Measurements from ENCODE around the gene RAB11B.
"Not testable (repeated sequence)": the region's sequence is repeated elsewhere in the genome, so short reads cannot be mapped to it uniquely, and the experiment has no call there.

RAB11B gene

DNA sequence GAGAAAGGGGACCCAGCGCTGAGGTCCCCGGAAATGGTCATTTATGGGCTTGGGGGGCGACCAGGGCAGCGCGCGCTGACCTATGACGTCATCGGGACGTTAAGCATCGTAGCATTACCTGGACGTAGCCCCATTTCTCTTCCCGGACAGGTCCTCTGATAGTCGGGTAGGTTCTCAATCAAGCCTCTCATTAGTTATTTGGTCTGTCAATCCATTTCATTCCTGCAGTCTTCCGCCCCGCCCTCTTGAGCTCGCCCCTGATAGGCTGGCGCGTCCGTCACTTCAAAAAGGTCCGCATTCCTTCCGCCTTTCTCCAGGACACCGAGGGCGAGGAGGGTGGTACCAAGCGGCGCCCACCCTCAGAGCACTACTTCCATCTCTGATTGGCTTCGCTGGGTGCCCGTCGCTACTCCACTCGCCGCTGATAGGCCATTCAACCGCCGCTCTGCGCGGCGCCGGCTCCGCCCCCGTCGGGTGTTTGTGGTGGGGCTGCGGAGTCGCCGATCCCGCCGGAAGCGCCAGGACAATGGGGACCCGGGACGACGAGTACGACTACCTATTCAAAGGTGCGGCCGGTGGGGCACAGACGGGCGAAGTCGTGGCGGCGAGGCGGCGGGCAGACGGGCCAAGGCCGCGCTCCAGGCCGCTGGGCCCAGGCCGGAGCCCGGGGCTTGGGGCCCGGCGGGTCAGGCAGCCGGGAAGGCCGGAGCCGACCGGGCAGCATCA, at the start of gene RAB11B:
TSS of gene RAB11B (plus strand) at position 470 of the 726 bp plus-strand sequence. CDS start at position 527, 57 bp downstream.
- H3K4me1 ChIP-seq (ENCODE audit: control insufficient read depth, insufficient read depth, low read length): peaks cover 11% of the 10 kb centered on the region
- peaks cover 12% of the 10 kb centered on the region; the same call in 1 of the 2 replicates for H3K9me3 ChIP-seq (ENCODE audit: control insufficient read depth, insufficient read depth, low read depth, low read length)
- peak within 1 kb of the TSS; percentile 99 for H3K27ac ChIP-seq (ENCODE audit: low read depth, low read length)
- no peaks in the 10 kb centered on the region for H3K27me3 ChIP-seq (ENCODE audit: control insufficient read depth, insufficient read depth, low read length)
- peak within 1 kb of the TSS; percentile 100 for H3K9ac ChIP-seq (ENCODE audit: low read length)
- H3K4me3 ChIP-seq (ENCODE audit: low read depth, low read length): peak within 1 kb of the TSS; percentile 89
- peaks cover 3% of the 10 kb centered on the region; the same call in 1 of the 2 replicates for H3K36me3 ChIP-seq (ENCODE audit: control insufficient read depth, insufficient read depth, low read length)

DNA sequence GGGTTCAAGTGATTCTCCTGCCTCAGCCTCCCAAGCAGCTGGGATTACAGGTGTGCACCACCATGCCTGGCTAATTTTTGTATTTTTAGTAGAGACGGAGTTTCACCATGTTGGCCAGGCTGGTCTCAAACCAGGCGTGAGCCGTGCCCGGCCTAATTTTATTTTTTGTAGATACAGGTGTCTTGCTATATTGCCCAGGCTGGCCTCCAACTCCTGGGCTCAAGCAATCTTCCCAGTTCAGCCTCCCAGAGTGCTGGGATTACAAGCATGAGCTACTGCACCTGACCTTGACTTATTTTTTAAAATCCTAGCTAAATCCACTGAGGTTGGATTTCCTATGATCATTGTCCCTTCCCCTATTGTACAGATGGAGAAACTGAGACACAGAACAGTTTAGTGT, 48.7 kb upstream of the RAB11B start:
- peaks cover 14% of the 10 kb centered on the region; the same call in 1 of the 2 replicates for H3K4me1 ChIP-seq (ENCODE audit: control insufficient read depth, insufficient read depth, low read length)
- not testable (repeated sequence) for H3K4me3 ChIP-seq (ENCODE audit: low read depth, low read length); H3K27ac ChIP-seq (ENCODE audit: low read depth, low read length); H3K36me3 ChIP-seq (ENCODE audit: control insufficient read depth, insufficient read depth, low read length); H3K9ac ChIP-seq (ENCODE audit: low read length); H3K9me3 ChIP-seq (ENCODE audit: control insufficient read depth, insufficient read depth, low read depth, low read length)
- peaks cover 17% of the 10 kb centered on the region for H3K27me3 ChIP-seq (ENCODE audit: control insufficient read depth, insufficient read depth, low read length)

DNA sequence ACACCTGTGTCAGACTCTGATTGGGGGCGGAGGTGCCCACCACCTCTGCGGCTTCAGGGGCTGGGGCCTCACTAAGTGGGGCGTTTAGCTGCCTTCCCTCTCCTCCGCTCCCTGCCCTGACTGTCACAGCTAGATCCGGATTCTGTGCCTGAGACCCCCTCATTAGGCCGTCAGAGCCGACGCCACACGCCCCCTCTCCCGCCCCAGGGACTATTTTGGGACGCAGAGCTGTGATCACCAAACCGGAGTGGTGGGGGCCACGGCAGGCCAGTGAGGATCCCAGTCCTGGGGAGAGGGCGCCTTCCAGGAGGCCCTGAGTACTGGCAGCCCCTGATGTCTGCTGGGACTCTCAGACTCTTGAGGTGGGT, 47.9 kb upstream of the RAB11B start:
- Histone ChIP-seq H3K4me3 (ENCODE audit: low read depth, low read length) (peak overlapping the region; percentile 78), H3K9ac (ENCODE audit: low read length) (peak overlapping the region; percentile 15), H3K4me1 (ENCODE audit: control insufficient read depth, insufficient read depth, low read length) (peaks cover 14% of the 10 kb centered on the region; the same call in 1 of the 2 replicates), H3K27ac (ENCODE audit: low read depth, low read length) (no peak overlapping the region), H3K27me3 (ENCODE audit: control insufficient read depth, insufficient read depth, low read length) (peaks cover 14% of the 10 kb centered on the region), H3K36me3 (ENCODE audit: control insufficient read depth, insufficient read depth, low read length) (no peaks in the 10 kb centered on the region), H3K9me3 (ENCODE audit: control insufficient read depth, insufficient read depth, low read depth, low read length) (no peaks in the 10 kb centered on the region)

DNA sequence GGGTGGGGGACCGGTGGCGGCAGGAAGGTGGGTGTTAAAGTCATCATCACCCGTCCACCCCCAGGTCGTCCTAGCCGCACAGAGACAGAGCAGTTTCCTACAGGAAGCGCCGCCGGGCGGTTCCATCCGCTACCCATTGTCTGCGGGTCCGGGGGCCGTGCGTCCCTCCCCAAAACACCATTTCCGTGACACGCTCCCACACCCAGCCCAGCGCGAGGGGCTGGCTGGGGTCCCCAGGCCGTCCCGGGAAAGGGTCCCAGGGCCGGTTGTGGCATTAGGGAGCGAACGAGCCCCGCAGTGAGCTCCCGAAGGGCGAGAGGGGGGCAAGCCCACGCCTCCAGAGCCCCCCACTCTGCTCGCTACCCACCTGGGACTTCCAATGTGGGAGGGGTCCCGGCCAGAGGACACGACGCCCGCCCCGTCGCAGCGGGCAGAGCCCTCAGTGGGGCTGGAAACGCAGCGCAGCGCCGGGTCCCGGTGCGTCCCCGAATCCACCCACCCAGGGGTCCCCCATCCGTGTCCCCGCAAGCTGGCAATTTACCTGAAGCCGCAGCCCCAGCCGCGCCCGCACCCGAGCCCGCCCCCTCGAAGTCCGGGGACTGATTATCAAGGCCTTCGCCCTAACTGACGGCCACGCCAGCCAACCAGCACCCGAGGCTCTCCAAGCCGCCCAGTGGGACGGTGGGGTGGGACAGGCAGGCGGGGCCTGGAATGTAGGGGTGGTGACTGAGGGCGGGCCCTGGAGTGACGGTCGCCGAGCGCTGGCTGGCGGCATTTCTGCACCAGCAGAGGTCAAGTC, 47.3 kb upstream of the RAB11B start, which contains the start of gene KANK3:
TSS of gene KANK3 (minus strand) at position 579 of the 799 bp plus-strand sequence. CDS start 5,434 bp downstream, outside the sequence.
- peaks cover 10% of the 10 kb centered on the region for H3K27me3 ChIP-seq (ENCODE audit: control insufficient read depth, insufficient read depth, low read length)
- peaks cover 14% of the 10 kb centered on the region; the same call in 1 of the 2 replicates for H3K4me1 ChIP-seq (ENCODE audit: control insufficient read depth, insufficient read depth, low read length)
- peak within 1 kb of the TSS; percentile 49 for H3K9ac ChIP-seq (ENCODE audit: low read length)
- H3K36me3 ChIP-seq (ENCODE audit: control insufficient read depth, insufficient read depth, low read length): no peaks in the 10 kb centered on the region
- H3K9me3 ChIP-seq (ENCODE audit: control insufficient read depth, insufficient read depth, low read depth, low read length): no peaks in the 10 kb centered on the region
- no peak within 1 kb of the TSS for H3K27ac ChIP-seq (ENCODE audit: low read depth, low read length)
- peak within 1 kb of the TSS; percentile 78 for H3K4me3 ChIP-seq (ENCODE audit: low read depth, low read length)

DNA sequence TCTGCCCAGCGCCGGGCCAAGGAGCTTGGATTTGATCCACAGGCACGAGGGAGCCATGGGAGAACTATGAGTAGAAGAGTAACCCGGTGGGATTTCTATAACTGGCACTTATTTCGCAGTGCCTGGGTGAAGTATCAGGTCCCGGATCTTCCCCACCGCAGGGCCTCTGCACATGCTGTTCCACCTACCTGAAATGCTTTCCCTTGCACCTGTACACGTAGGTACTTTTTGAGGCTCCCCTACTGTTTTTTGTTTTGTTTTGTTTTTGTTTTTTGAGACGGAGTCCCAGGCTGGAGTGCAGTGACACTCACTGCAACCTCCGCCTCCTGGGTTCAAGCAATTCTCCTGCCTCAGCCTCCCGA, 46.7 kb upstream of the RAB11B start:
- Histone ChIP-seq H3K4me1 (ENCODE audit: control insufficient read depth, insufficient read depth, low read length) (peaks cover 14% of the 10 kb centered on the region; the same call in 1 of the 2 replicates), H3K9ac (ENCODE audit: low read length) (no peak overlapping the region), H3K4me3 (ENCODE audit: low read depth, low read length) (peak overlapping the region; percentile 78; the same call in 1 of the 2 replicates)

DNA sequence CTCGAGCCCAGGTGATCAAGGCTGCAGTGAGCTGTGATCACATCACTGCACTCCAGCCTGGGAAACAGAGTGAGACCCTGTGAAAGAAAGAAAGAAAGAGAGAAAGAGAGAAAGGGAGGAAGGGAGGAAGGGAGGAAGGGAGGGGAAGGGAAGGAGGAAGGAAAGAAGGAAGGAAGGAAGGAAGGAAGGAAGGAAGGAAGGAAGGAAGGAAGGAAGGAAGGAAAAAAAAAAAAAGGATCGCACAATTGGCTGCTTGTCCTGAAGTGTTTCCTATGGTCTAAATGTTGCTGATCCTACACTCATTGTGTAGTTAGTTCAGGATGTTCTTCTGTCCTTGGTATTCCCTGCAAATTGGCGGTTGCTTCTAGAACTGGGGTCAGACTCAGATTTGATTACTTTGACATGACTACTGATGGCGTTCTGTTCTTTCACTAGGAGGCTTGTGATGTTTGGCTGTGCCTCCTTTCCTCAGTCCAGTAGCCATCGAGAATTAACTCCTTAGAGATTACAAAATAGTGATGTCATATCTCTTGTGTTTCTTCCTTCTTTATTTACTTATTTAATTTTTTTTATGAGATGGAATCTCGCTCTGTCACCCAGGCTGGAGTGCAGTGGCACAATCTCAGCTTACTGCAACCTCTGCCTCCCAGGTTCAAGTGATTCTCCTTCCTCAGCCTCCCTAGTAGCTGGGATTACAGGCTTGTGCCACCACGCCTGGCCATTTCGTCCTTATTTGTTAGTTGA, 40.4 kb upstream of the RAB11B start:
- H3K4me1 ChIP-seq (ENCODE audit: control insufficient read depth, insufficient read depth, low read length); H3K9ac ChIP-seq (ENCODE audit: low read length); H3K36me3 ChIP-seq (ENCODE audit: control insufficient read depth, insufficient read depth, low read length): not testable (repeated sequence)

More for the DNA sequence above, 46.7 kb upstream of the RAB11B start:
- Histone ChIP-seq H3K9me3 (ENCODE audit: control insufficient read depth, insufficient read depth, low read depth, low read length) (no peaks in the 10 kb centered on the region), H3K27me3 (ENCODE audit: control insufficient read depth, insufficient read depth, low read length) (peaks cover 10% of the 10 kb centered on the region), H3K27ac (ENCODE audit: low read depth, low read length) (no peak overlapping the region), H3K36me3 (ENCODE audit: control insufficient read depth, insufficient read depth, low read length) (no peaks in the 10 kb centered on the region)

DNA sequence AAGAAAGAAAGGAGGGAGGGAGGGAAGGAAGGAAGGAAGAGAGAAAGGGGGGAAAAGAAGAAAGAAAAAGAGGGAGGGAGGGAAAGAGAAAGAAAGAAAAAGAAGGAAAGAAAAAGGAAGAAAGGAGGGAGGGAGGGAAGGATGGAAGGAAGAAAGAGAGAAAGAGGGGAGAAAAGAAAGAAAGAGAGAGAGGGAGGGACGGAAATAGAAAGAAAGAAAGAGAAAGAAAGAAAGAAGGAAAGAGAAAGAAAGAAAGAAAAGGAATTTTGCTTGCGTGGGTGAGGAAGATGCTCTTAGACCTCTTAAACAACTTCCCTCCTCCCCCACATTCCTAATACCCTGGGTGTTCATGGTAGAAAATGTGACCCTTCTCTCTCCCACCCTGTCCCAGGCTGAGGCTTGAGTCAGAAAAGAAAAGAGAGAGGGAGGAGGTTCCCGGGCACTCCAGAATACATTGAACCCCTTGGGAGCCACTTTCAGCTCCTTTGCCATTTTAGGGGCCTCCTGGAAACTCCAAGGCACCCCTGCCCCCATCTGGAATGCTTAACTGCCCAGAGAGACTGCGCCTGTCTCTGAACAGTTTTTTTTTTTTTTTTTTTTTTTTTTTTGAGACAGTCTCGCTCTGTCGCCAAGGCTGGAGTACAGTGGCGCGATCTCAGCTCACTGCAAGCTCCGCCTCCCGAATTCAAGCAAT, 37.9 kb upstream of the RAB11B start:
- H3K36me3 ChIP-seq (ENCODE audit: control insufficient read depth, insufficient read depth, low read length): no peaks in the 10 kb centered on the region
- peak overlapping the region; percentile 37 for H3K4me3 ChIP-seq (ENCODE audit: low read depth, low read length)
- H3K9ac ChIP-seq (ENCODE audit: low read length): no peak overlapping the region
- H3K27me3 ChIP-seq (ENCODE audit: control insufficient read depth, insufficient read depth, low read length): peaks cover 3% of the 10 kb centered on the region; the same call in 1 of the 2 replicates
- peaks cover 7% of the 10 kb centered on the region for H3K4me1 ChIP-seq (ENCODE audit: control insufficient read depth, insufficient read depth, low read length)
- H3K27ac ChIP-seq (ENCODE audit: low read depth, low read length): no peak overlapping the region; the same call in 1 of the 2 replicates
- peaks cover 3% of the 10 kb centered on the region; the same call in 1 of the 2 replicates for H3K9me3 ChIP-seq (ENCODE audit: control insufficient read depth, insufficient read depth, low read depth, low read length)

More for the DNA sequence above, 40.4 kb upstream of the RAB11B start:
- not testable (repeated sequence) for H3K27me3 ChIP-seq (ENCODE audit: control insufficient read depth, insufficient read depth, low read length); H3K4me3 ChIP-seq (ENCODE audit: low read depth, low read length); H3K9me3 ChIP-seq (ENCODE audit: control insufficient read depth, insufficient read depth, low read depth, low read length); H3K27ac ChIP-seq (ENCODE audit: low read depth, low read length)

DNA sequence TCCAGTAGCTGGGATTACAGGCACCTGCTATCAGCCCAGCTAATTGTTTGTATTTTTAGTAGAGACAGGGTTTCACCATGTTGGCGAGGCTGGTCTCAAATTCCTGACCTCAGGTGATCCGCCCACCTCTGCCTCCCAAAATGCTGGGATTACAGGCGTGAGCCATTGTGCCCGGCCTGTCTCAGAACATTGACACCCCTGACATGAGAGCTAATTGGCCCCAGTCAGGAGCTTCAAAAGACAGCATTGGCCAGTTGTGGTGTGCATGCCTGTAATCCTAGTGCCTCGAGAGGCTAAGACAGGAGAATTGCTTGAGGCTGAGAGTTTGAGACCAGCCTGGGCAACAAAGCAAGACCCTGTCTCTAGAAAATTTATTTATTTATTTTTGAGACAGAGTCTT, 37.3 kb upstream of the RAB11B start:
- not testable (repeated sequence) for H3K9me3 ChIP-seq (ENCODE audit: control insufficient read depth, insufficient read depth, low read depth, low read length); H3K4me3 ChIP-seq (ENCODE audit: low read depth, low read length); H3K27ac ChIP-seq (ENCODE audit: low read depth, low read length); H3K4me1 ChIP-seq (ENCODE audit: control insufficient read depth, insufficient read depth, low read length); H3K27me3 ChIP-seq (ENCODE audit: control insufficient read depth, insufficient read depth, low read length); H3K36me3 ChIP-seq (ENCODE audit: control insufficient read depth, insufficient read depth, low read length); H3K9ac ChIP-seq (ENCODE audit: low read length)

DNA sequence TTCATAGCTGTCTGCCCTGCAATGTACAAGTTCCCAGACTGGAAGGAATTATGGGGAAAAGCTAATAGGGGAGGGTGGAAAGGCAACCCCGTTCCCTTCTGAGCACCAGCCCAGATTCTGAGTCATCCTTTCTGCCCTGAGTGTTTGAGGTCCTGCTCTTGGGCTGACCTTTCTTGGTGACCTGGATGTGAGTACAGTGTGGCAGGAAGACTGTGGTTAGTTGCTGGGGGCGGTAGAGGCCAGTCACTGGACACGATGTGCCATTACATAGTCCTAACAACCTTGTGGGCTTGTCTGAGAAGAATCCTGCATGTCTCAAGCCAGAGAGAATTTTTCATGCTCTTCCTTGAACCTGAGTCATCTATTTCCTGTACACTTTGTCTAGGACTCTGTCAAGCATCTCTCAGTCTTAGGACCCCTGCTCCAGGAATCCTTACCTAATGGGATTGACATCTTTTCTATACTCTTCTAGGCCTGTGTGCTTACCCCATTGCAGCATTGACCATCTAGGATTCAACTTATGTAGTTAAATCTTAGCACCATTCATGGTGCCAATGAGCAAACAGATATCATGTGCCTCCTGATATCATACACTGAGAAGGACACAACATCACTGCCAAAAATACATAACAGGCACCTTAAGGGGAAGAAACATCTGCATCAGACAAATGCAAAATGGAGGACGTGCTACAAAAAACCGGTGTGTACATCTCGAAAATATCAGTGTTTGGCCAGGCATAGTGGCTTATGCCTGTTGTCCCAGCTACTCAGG, 34.3 kb upstream of the RAB11B start:
- H3K4me1 ChIP-seq (ENCODE audit: control insufficient read depth, insufficient read depth, low read length): peaks cover 7% of the 10 kb centered on the region
- H3K27ac ChIP-seq (ENCODE audit: low read depth, low read length): no peak overlapping the region
- no peak overlapping the region for H3K4me3 ChIP-seq (ENCODE audit: low read depth, low read length)
- H3K36me3 ChIP-seq (ENCODE audit: control insufficient read depth, insufficient read depth, low read length): no peaks in the 10 kb centered on the region
- H3K27me3 ChIP-seq (ENCODE audit: control insufficient read depth, insufficient read depth, low read length): peaks cover 3% of the 10 kb centered on the region; the same call in 1 of the 2 replicates
- no peak overlapping the region for H3K9ac ChIP-seq (ENCODE audit: low read length)
- peaks cover 3% of the 10 kb centered on the region; the same call in 1 of the 2 replicates for H3K9me3 ChIP-seq (ENCODE audit: control insufficient read depth, insufficient read depth, low read depth, low read length)

All from HUES6 (cell line).